ENCODE results near the gene GADD45A. TPM values are rescaled to one million over a fixed set of nuclear protein-coding genes. Genes with fewer than 3 reads are reported as not detected.

GADD45A gene
- polyA plus RNA-seq, 3 donors from 2014 or later: 14.3 to 21.6 (median 18.5) TPM

Other genes with a start within 250 kb of the GADD45A start
- gene GNG12, start 148.3 kb downstream of the GADD45A start, polyA plus RNA-seq: under 1 TPM in 1 of 3 donors, not detected in 2; 0.06 TPM

Measured in immature natural killer cell (primary cell).